Measurements from ENCODE around the gene CELF2.

GRCh38 chr10:11279314-11279713 is 261.6 kb downstream of the CELF2 start:
- TF ChIP-seq BACH2 (CRISPR knock-in tag; IDR thresholded peaks at IDR 0.05; ENCODE audit: borderline replicate concordance) (no peak), ZNF70 (CRISPR knock-in tag; IDR thresholded peaks at IDR 0.05) (no peak), POU6F1 (CRISPR knock-in tag; IDR thresholded peaks at IDR 0.05; ENCODE audit: borderline replicate concordance, low read depth) (no peak), CSDC2 (CRISPR knock-in tag; IDR thresholded peaks at IDR 0.05) (no peak), GLIS3 (CRISPR knock-in tag; IDR thresholded peaks at IDR 0.05) (no peak), PATZ1 (CRISPR knock-in tag; IDR thresholded peaks at IDR 0.05; ENCODE audit: borderline replicate concordance) (no peak), ZNF565 (CRISPR knock-in tag; conservative IDR thresholded peaks at IDR 0.05; ENCODE audit: low read depth) (no peak), PPARA (CRISPR knock-in tag; IDR thresholded peaks at IDR 0.05; ENCODE audit: borderline replicate concordance) (no peak), ZFP30 (CRISPR knock-in tag; IDR thresholded peaks at IDR 0.05) (no peak), OSR1 (CRISPR knock-in tag; IDR thresholded peaks at IDR 0.05) (no peak), RARB (CRISPR knock-in tag; IDR thresholded peaks at IDR 0.05) (no peak), ESRRG (CRISPR knock-in tag; IDR thresholded peaks at IDR 0.05) (no peak), ARNTL (CRISPR knock-in tag; IDR thresholded peaks at IDR 0.05; ENCODE audit: borderline replicate concordance, low read depth) (no peak), ZC3H10 (CRISPR knock-in tag; IDR thresholded peaks at IDR 0.05) (no peak)

Measured in SK-N-SH treated with all-trans-retinoic acid at 6 μM for 48 hours (cell line).